H9 (cell line): Measurements from ENCODE around the gene ALG10B. TPM values are rescaled to one million over a fixed set of nuclear protein-coding genes. Genes with fewer than 3 reads are reported as not detected.

Experiments used
- DNase-seq: peaks from one replicate; pipeline ENCODE4 v3.0.0-alpha.2; 2017
- H2AFZ ChIP-seq: one replicate; pipeline ENCODE4 v1.6.1; 2013; ENCODE audit warnings: mild to moderate bottlenecking, low read length, control low read depth, moderate library complexity
- H2AK5ac ChIP-seq: 2 replicates; pipeline ENCODE4 v1.6.1; 2013; ENCODE audit warnings: low read length, control low read depth, mixed read lengths; ENCODE audit not compliant: insufficient read length
- H2BK120ac ChIP-seq: one replicate; pipeline ENCODE4 v1.6.1; 2013; ENCODE audit warnings: low read depth, mild to moderate bottlenecking, low read length, control low read depth, inconsistent platforms; ENCODE audit not compliant: poor library complexity, severe bottlenecking
- H2BK12ac ChIP-seq: 2 replicates; pipeline ENCODE4 v1.6.1; 2013; ENCODE audit warnings: low read length, control low read depth, mixed read lengths, low read depth; ENCODE audit not compliant: insufficient read length
- H2BK15ac ChIP-seq: 2 replicates; pipeline ENCODE4 v1.6.1; 2013; ENCODE audit warnings: low read depth, low read length, control low read depth
- H2BK20ac ChIP-seq: one replicate; pipeline ENCODE4 v1.6.1; 2013; ENCODE audit warnings: low read depth, mild to moderate bottlenecking, low read length, control low read depth, inconsistent platforms; ENCODE audit not compliant: poor library complexity, severe bottlenecking
- H2BK5ac ChIP-seq: 2 replicates; pipeline ENCODE4 v1.6.1; 2013; ENCODE audit warnings: low read length, control low read depth, mixed read lengths; ENCODE audit not compliant: insufficient read length
- H3K14ac ChIP-seq: 2 replicates; pipeline ENCODE4 v1.6.1; 2013; ENCODE audit warnings: low read length, control low read depth; ENCODE audit not compliant: insufficient read depth
- H3K18ac ChIP-seq: 2 replicates; pipeline ENCODE4 v1.6.1; 2013; ENCODE audit warnings: low read depth, mild to moderate bottlenecking, mixed read lengths, low read length, control low read depth; ENCODE audit not compliant: insufficient read length
- H3K23ac ChIP-seq: 2 replicates; pipeline ENCODE4 v1.6.1; 2013; ENCODE audit warnings: low read length, control low read depth, mixed read lengths, low read depth; ENCODE audit not compliant: insufficient read length
- H3K23me2 ChIP-seq: 2 replicates; pipeline ENCODE4 v1.6.1; 2013; ENCODE audit warnings: low read depth, mild to moderate bottlenecking, mixed read lengths, low read length, control low read depth; ENCODE audit not compliant: insufficient read length, poor library complexity, severe bottlenecking
- H3K27ac ChIP-seq: 2 replicates; pipeline ENCODE4 v1.5.1; 2013; ENCODE audit warnings: low read length, control low read depth, mixed read lengths, low read depth; ENCODE audit not compliant: insufficient read length
- H3K27me3 ChIP-seq: 2 replicates; pipeline ENCODE4 v1.6.1; 2013; ENCODE audit warnings: low read length, control low read depth, inconsistent platforms; ENCODE audit not compliant: insufficient read depth
- H3K4ac ChIP-seq: 2 replicates; pipeline ENCODE4 v1.6.1; 2013; ENCODE audit warnings: low read depth, mild to moderate bottlenecking, control low read depth, inconsistent platforms, low read length, moderate library complexity
- H3K4me1 ChIP-seq: 2 replicates; pipeline ENCODE4 v1.6.1; 2013; ENCODE audit warnings: low read length, control low read depth, inconsistent platforms; ENCODE audit not compliant: insufficient read depth
- H3K4me2 ChIP-seq: 2 replicates; pipeline ENCODE4 v1.6.1; 2013; ENCODE audit warnings: low read length, control low read depth, mixed read lengths; ENCODE audit not compliant: insufficient read length, insufficient read depth
- H3K56ac ChIP-seq: 2 replicates; pipeline ENCODE4 v1.6.1; 2013; ENCODE audit warnings: low read depth, mild to moderate bottlenecking, mixed read lengths, low read length, control low read depth; ENCODE audit not compliant: insufficient read length
- H3K79me1 ChIP-seq: 2 replicates; pipeline ENCODE4 v1.6.1; 2013; ENCODE audit warnings: low read depth, mild to moderate bottlenecking, moderate library complexity, low read length, control low read depth, inconsistent platforms; ENCODE audit not compliant: insufficient read depth, poor library complexity, severe bottlenecking
- H3K79me2 ChIP-seq: 2 replicates; pipeline ENCODE4 v1.6.1; 2013; ENCODE audit warnings: low read length, control low read depth, inconsistent platforms; ENCODE audit not compliant: insufficient read depth
- H3K9ac ChIP-seq: 2 replicates; pipeline ENCODE4 v1.6.1; 2013; ENCODE audit warnings: low read length, control low read depth, mixed read lengths; ENCODE audit not compliant: insufficient read length; ENCODE audit errors: extremely low read depth
- H3K9me3 ChIP-seq: one replicate; pipeline ENCODE4 v1.6.1; 2013; ENCODE audit warnings: low read depth, low read length, inconsistent platforms; ENCODE audit not compliant: control insufficient read depth
- H3T11ph ChIP-seq: one replicate; pipeline ENCODE4 v1.6.1; 2013; ENCODE audit warnings: mild to moderate bottlenecking, low read length, control low read depth, inconsistent platforms
- H4K20me1 ChIP-seq: one replicate; pipeline ENCODE4 v1.6.1; 2013; ENCODE audit not compliant: control insufficient read depth, insufficient read length, insufficient read depth
- H4K5ac ChIP-seq: 2 replicates; pipeline ENCODE4 v1.6.1; 2013; ENCODE audit warnings: low read depth, mild to moderate bottlenecking, mixed read lengths, low read length, control low read depth; ENCODE audit not compliant: insufficient read length
- H4K8ac ChIP-seq: replicated peaks from 2 replicates; pipeline ENCODE4 v1.6.1; 2013; ENCODE audit warnings: low read length, control low read depth, mixed read lengths, low read depth; ENCODE audit not compliant: insufficient read length
- H4K91ac ChIP-seq: 2 replicates; pipeline ENCODE4 v1.6.1; 2013; ENCODE audit warnings: low read depth, mild to moderate bottlenecking, moderate library complexity, mixed read lengths, low read length, control low read depth; ENCODE audit not compliant: insufficient read length
- H3K27ac Mint-ChIP-seq, 3 experiments: 2 replicates in 2 of 3; 3 replicates in 1 of 3; pipeline ENCODE4 v1.8.0; 2020 to 2021; ENCODE audit warnings: mixed read lengths in 3 of 3, mild to moderate bottlenecking in 1 of 3, moderate library complexity in 1 of 3
- H3K27me3 Mint-ChIP-seq: 2 replicates; pipeline ENCODE4 v1.8.0; 2021; ENCODE audit warnings: low read depth, mild to moderate bottlenecking, moderate library complexity, mixed read lengths
- H3K36me3 Mint-ChIP-seq, 3 experiments: 2 replicates in 2 of 3; 3 replicates in 1 of 3; pipeline ENCODE4 v1.8.0; 2020 to 2021; ENCODE audit warnings: low read depth in 3 of 3, mixed read lengths in 3 of 3; ENCODE audit not compliant: insufficient read depth in 1 of 3
- H3K4me1 Mint-ChIP-seq, 2 experiments: 2 replicates each; pipeline ENCODE4 v1.8.0; 2020; ENCODE audit warnings: mixed read lengths in 2 of 2
- H3K4me3 Mint-ChIP-seq, 2 experiments: 2 replicates in 1 of 2; 3 replicates in 1 of 2; pipeline ENCODE4 v1.8.0; 2020 to 2021; ENCODE audit warnings: mild to moderate bottlenecking in 2 of 2, mixed read lengths in 2 of 2, moderate library complexity in 1 of 2
- H3K9me3 Mint-ChIP-seq, 2 experiments: 2 replicates in 1 of 2; 3 replicates in 1 of 2; pipeline ENCODE4 v1.8.0; 2020; ENCODE audit warnings: mild to moderate bottlenecking in 2 of 2, mixed read lengths in 2 of 2, moderate library complexity in 1 of 2
- CTCF ChIP-seq: fragments of 200-600 bp; sonication (generic); conservative IDR thresholded peaks from 3 replicates; pipeline ENCODE4 v1.8.0; 2021; ENCODE audit warnings: antibody characterized with exemption, mild to moderate bottlenecking
- WGBS: extraction: QIAGEN DNeasy Blood & Tissue Kit; methylation state at CpG from one replicate; pipeline ENCODE4 v1.1.7; 2013; ENCODE audit warnings: missing lambda C conversion rate, low lambda C conversion rate, mixed read lengths; ENCODE audit not compliant: insufficient read length; ENCODE audit errors: extremely low coverage; 5-methylcytosine and 5-hydroxymethylcytosine counted together
- total RNA-seq: library from RNA; stranded (reverse); gene quantifications from 2 replicates; pipeline ENCODE4 v1.2.1, GENCODE V29; 2021

Gene ALG10B
- total RNA-seq, 1 experiment from 2014 or later, result 6.8 TPM

GRCh38 chr12:38269897-38270296 lies 46.7 kb upstream of the ALG10B start:
- Histone ChIP-seq H4K5ac (no peak overlapping the region), H3K4me1 (no peaks in the 10 kb centered on the region), H3K79me2 (no peaks in the 10 kb centered on the region), H4K20me1 (no peaks in the 10 kb centered on the region), H3K18ac (no peak overlapping the region), H4K91ac (no peak overlapping the region), H2AFZ (no peak overlapping the region), H3K27me3 (no peaks in the 10 kb centered on the region), H3K9me3 (peaks cover 34% of the 10 kb centered on the region), H3K56ac (no peak overlapping the region), H2BK120ac (no peak overlapping the region), H3K23ac (no peak overlapping the region), H2AK5ac (no peak overlapping the region), H3K23me2 (no peaks in the 10 kb centered on the region), H3K27ac (no peak overlapping the region), H3K4ac (no peak overlapping the region), H2BK15ac (no peak overlapping the region), H2BK5ac (no peak overlapping the region), H3K4me2 (no peak overlapping the region), H4K8ac (no peak overlapping the region), H3K79me1 (no peaks in the 10 kb centered on the region), H3K9ac (no peak overlapping the region), H3K14ac (no peak overlapping the region), H2BK20ac (no peak overlapping the region), H2BK12ac (no peak overlapping the region), H3T11ph (no peak overlapping the region)
- no peak for DNase-seq
- TF ChIP-seq CTCF, result no peak
- Mint-ChIP-seq H3K27ac (no peak overlapping the region), H3K9me3 (peaks cover 79 to 81% of the 10 kb centered on the region in 2 experiments), H3K4me3 (no peak overlapping the region), H3K27me3 (no peaks in the 10 kb centered on the region), H3K36me3 (peaks cover 4 to 16% (median 4%) of the 10 kb centered on the region in 3 experiments; a peak in 6 of 7 replicates), H3K4me1 (no peaks in the 10 kb centered on the region)
- WGBS, result no CpG with 5 or more reads among the region's 1 CpG
